Peyer's patch (tissue), 4 donors: ENCODE results near the gene RAP1GAP. TPM values are rescaled to one million over a fixed set of nuclear protein-coding genes. Genes with fewer than 3 reads are reported as not detected.

Experiments
- DNase-seq, 3 donors: peaks; one replicate each; pipeline ENCODE4 v3.0.0-alpha.2; 2017 to 2019
- H3K27ac ChIP-seq, 4 donors: fragments of 200-600 bp; sonication (generic); one replicate each; pipeline ENCODE4 v1.5.1; 2016 to 2019
- H3K27me3 ChIP-seq, 2 donors: fragments of 200-600 bp; sonication (generic); one replicate each; pipeline ENCODE4 v1.5.1; 2019
- H3K36me3 ChIP-seq, 3 donors: fragments of 200-600 bp; sonication (generic); one replicate each; pipeline ENCODE4 v1.5.1; 2016 to 2019
- H3K4me1 ChIP-seq, 4 donors: fragments of 200-600 bp; sonication (generic); one replicate each; pipeline ENCODE4 v1.5.1; 2016 to 2019
- H3K4me3 ChIP-seq, 4 donors: fragments of 200-600 bp; sonication (generic); 1 replicate in 3 of 4; 2 replicates in 1 of 4; pipeline ENCODE4 v1.5.1; 2016 to 2019; ENCODE audit warnings: mild to moderate bottlenecking in 1 of 4
- H3K9me3 ChIP-seq, 4 donors: fragments of 200-600 bp; sonication (generic); one replicate each; pipeline ENCODE4 v1.5.1; 2016 to 2019; ENCODE audit warnings: mild to moderate bottlenecking in 1 of 4
- POLR2A ChIP-seq, 2 donors: fragments of 450-650 bp; IDR thresholded peaks; one replicate each; pipeline ENCODE4 v1.5.1; 2017; ENCODE audit warnings: antibody characterized with exemption in 2 of 2, mild to moderate bottlenecking in 2 of 2, moderate library complexity in 2 of 2
- total RNA-seq, 4 donors: library from RNA; depleted of rRNA; stranded (reverse); fragments of >200 nt; gene quantifications; one replicate each; pipeline ENCODE4 v1.1.0, GENCODE V29; 2016
- TF ChIP-seq, protein P1 (sequence below), 6 experiments: fragments of 450-650 bp in 4 of 6; fragments of 200-600 bp in 2 of 6; sonication (generic) in 1 of 6; IDR thresholded peaks; one replicate each; pipeline ENCODE4 v1.5.1; 2017 to 2019; ENCODE audit warnings: antibody characterized with exemption in 6 of 6, mild to moderate bottlenecking in 3 of 6, moderate library complexity in 1 of 6

RAP1GAP gene
- 10 to 100 TPM; 32.2 to 65.3 (median 57.0) TPM for total RNA-seq

DNA sequence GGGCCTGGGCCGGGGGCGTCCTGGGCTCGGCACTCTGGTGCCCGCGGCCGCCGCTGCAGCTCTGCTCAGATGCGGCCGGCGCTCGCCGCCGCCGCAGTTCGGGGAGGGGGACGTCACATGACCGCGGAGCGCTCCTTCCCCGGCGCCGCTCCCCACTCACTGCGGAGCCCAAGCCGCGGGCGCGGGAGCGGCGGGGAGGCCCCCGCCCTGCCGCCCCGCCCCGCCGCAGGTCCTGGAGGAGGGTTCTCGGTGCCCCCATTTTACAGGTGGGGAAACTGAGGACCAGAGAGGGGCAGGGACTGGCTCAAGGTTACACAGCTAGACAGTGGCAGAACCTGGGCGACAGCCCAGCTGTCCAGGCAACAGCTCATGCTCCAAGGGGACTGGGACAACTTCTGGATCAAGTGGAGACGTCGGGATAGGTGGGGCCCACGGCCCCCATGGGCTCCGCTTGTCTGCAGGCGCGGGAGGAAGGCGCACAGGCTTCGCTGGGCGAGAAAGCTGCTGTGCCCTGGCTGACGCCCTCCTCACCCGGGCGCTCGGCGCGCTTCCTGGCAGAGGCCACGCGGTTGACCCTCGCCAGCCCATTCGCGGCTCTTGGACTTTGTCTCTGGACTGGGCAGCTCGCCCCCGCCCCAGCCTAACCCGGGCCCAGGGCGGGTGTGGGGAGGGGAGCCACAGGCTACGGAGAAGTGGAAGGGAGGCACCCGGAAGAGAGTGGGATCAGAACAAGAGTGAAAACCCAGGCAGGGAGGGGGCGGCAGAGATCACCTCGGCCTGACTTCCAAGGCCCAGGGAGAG, at the start of gene RAP1GAP:
TSS of gene RAP1GAP (minus strand) at position 100 of the 801 bp plus-strand sequence. CDS start 49,325 bp downstream, outside the sequence.
- no peaks in the 10 kb centered on the region for H3K9me3 ChIP-seq
- no peaks in the 10 kb centered on the region for H3K36me3 ChIP-seq
- TF ChIP-seq, protein P1, sequence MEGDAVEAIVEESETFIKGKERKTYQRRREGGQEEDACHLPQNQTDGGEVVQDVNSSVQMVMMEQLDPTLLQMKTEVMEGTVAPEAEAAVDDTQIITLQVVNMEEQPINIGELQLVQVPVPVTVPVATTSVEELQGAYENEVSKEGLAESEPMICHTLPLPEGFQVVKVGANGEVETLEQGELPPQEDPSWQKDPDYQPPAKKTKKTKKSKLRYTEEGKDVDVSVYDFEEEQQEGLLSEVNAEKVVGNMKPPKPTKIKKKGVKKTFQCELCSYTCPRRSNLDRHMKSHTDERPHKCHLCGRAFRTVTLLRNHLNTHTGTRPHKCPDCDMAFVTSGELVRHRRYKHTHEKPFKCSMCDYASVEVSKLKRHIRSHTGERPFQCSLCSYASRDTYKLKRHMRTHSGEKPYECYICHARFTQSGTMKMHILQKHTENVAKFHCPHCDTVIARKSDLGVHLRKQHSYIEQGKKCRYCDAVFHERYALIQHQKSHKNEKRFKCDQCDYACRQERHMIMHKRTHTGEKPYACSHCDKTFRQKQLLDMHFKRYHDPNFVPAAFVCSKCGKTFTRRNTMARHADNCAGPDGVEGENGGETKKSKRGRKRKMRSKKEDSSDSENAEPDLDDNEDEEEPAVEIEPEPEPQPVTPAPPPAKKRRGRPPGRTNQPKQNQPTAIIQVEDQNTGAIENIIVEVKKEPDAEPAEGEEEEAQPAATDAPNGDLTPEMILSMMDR (IDR thresholded peaks at IDR 0.05) = no peak
- TF ChIP-seq POLR2A (IDR thresholded peaks at IDR 0.05) = no peak
- H3K27me3 ChIP-seq = peaks cover 0 to 23% of the 10 kb centered on the region in 2 donors
- H3K4me3 ChIP-seq = peak within 1 kb of the TSS; percentile 12 to 56 (median 50)
- no peak within 1 kb of the TSS for H3K27ac ChIP-seq
- peaks cover 3 to 26% (median 17%) of the 10 kb centered on the region in 4 donors for H3K4me1 ChIP-seq
- peak in 1 of 3 donors; percentile 59 for DNase-seq

DNA sequence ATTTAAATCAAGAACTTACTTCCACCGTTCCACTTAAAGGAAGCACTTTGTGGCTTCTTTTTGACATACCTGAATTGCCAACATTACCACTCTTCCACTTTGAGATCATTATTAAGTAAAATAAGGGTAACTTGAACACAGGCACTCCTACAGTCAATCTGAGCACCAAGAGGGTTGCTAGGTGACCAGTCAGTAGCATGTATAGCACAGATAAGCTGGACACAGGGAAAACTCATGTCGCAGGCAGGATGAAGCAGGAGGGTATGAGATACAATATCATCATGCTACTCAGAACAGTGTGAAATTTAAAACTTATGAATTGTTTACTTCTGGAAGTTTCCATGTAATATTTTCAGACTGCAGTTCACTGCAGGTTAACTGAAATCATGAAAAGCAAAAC, 47.0 kb upstream of the RAP1GAP start:
- no peaks in the 10 kb centered on the region for H3K4me1 ChIP-seq
- DNase-seq = no peak
- no peak for TF ChIP-seq POLR2A (IDR thresholded peaks at IDR 0.05)
- TF ChIP-seq, protein P1 (IDR thresholded peaks at IDR 0.05) = no peak
- no peak overlapping the region for H3K4me3 ChIP-seq
- H3K9me3 ChIP-seq = no peaks in the 10 kb centered on the region
- no peak overlapping the region for H3K27ac ChIP-seq
- peaks cover 0 to 87% (median 0%) of the 10 kb centered on the region in 3 donors for H3K36me3 ChIP-seq
- no peaks in the 10 kb centered on the region for H3K27me3 ChIP-seq

DNA sequence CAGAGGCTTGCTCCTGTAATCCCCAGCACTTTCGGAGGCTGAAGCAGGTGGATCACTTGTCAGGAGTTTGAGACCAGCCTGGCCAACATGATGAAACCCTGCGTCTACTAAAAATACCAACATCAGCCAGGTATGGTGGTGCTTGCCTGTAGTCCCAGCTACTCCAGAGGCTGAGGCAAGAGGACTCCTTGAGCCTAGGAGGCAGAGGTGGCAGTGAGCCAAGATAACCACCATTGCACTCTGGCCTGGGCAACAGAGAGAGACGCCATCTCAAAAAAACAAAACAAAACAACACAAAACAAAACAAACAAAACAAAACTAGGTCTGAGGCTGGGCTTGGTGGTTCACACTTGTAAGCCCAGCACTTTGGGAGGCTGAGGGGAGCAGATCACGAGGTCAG, 38.7 kb upstream of the RAP1GAP start:
- DNase-seq = no peak
- H3K36me3 ChIP-seq = peaks cover 0 to 56% (median 0%) of the 10 kb centered on the region in 3 donors
- no peaks in the 10 kb centered on the region for H3K4me1 ChIP-seq
- H3K9me3 ChIP-seq = no peaks in the 10 kb centered on the region
- H3K27ac ChIP-seq = no peak overlapping the region
- no peak overlapping the region for H3K4me3 ChIP-seq
- no peak for TF ChIP-seq POLR2A (IDR thresholded peaks at IDR 0.05)
- TF ChIP-seq, protein P1 (IDR thresholded peaks at IDR 0.05) = no peak
- no peaks in the 10 kb centered on the region for H3K27me3 ChIP-seq

DNA sequence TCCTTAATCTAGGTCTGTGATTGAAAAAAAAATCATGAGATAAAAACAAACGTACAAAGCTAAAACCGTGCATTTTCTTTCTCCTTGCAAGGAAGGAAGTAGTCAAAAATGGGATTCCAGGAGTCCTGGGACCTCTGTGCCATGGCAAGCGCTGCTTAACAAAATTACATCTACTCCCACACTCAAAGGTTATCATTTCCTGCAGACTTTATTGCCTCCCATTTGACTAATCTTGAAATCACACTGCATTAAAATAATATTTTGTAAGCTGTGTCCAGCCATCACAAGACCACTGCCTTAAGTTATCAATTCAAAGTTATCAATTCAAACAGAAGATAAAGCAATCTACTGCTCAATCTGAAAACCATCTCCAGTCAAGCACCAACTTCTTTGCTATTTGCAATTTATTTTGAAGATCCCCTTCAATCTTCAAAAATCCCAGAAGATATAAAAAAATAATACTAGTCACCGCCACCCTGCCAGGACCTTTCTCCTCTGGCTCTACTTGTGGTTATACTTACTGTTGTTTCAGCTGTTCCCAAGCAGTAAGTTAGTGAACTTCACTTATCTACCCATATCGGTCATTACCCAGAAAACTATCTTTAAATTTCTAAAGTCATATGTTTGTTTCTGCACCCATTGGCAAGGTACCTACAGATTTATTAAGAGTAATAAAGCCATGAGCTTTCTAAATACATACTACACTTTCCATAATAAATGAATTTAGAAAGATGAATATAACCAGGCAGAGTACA, 38.1 kb upstream of the RAP1GAP start:
- Histone ChIP-seq H3K27ac (no peak overlapping the region), H3K4me1 (no peaks in the 10 kb centered on the region), H3K27me3 (no peaks in the 10 kb centered on the region), H3K9me3 (no peaks in the 10 kb centered on the region), H3K36me3 (peaks cover 0 to 56% (median 0%) of the 10 kb centered on the region in 3 donors), H3K4me3 (no peak overlapping the region)
- no peak for TF ChIP-seq POLR2A (IDR thresholded peaks at IDR 0.05)
- TF ChIP-seq, protein P1 (IDR thresholded peaks at IDR 0.05) = no peak
- no peak for DNase-seq

- Histone ChIP-seq H3K36me3 (peaks cover 0 to 56% (median 0%) of the 10 kb centered on the region in 3 donors), H3K27ac (no peak overlapping the region), H3K4me3 (no peak overlapping the region), H3K9me3 (no peaks in the 10 kb centered on the region), H3K4me1 (no peaks in the 10 kb centered on the region), H3K27me3 (no peaks in the 10 kb centered on the region)
- no peak for DNase-seq
- TF ChIP-seq POLR2A (IDR thresholded peaks at IDR 0.05) = no peak
- TF ChIP-seq, protein P1 (IDR thresholded peaks at IDR 0.05) = no peak
Observed at GRCh38 chr1:21706151-21706835, 37.1 kb upstream of the RAP1GAP start.
